Thoracic aorta (tissue), 2 donors: Measurements from ENCODE around the gene LITAFD. TPM values are rescaled to one million over a fixed set of nuclear protein-coding genes. Genes with fewer than 3 reads are reported as not detected.
"Not testable (repeated sequence)": the region's sequence is repeated elsewhere in the genome, so short reads cannot be mapped to it uniquely, and the experiment has no call there.

ENCODE experiments used
- ATAC-seq: fragments of 150-250 bp; one replicate; pipeline ENCODE4 v1.8.0; 2017; ENCODE audit warnings: low read depth; ENCODE audit not compliant: insufficient number of reproducible peaks, low FRiP score
- DNase-seq: peaks from one replicate; pipeline ENCODE4 v3.0.0-alpha.2; 2020; ENCODE audit warnings: low spot score
- H3K27ac ChIP-seq, 2 donors: fragments of 200-600 bp; sonication (generic); 1 replicate in 1 of 2; 2 replicates in 1 of 2; pipeline ENCODE4 v1.5.1; 2016; ENCODE audit warnings: mild to moderate bottlenecking in 2 of 2, moderate library complexity in 2 of 2
- H3K27me3 ChIP-seq: fragments of 200-600 bp; sonication (generic); replicated peaks from 2 replicates; pipeline ENCODE4 v1.6.0; 2016; ENCODE audit warnings: mild to moderate bottlenecking; ENCODE audit not compliant: insufficient read depth
- H3K36me3 ChIP-seq: fragments of 200-600 bp; sonication (generic); one replicate; pipeline ENCODE4 v1.5.1; 2016
- H3K4me1 ChIP-seq, 2 donors: fragments of 200-600 bp; sonication (generic); 1 replicate in 1 of 2; 2 replicates in 1 of 2; pipeline versions ENCODE4 v1.5.1 to v1.6.0; 2016; ENCODE audit warnings: low read depth in 2 of 2, mild to moderate bottlenecking in 1 of 2; ENCODE audit not compliant: control insufficient read depth in 1 of 2
- H3K4me3 ChIP-seq: fragments of 200-600 bp; sonication (generic); 2 replicates; pipeline ENCODE4 v1.5.1; 2016; ENCODE audit warnings: mild to moderate bottlenecking
- H3K9me3 ChIP-seq: fragments of 200-600 bp; sonication (generic); 2 replicates; pipeline ENCODE4 v1.5.1; 2016
- total RNA-seq, 2 donors: library from RNA; depleted of rRNA; stranded (reverse); fragments of >200 nt; gene quantifications; one replicate each; pipeline versions ENCODE4 v1.1.0 to v1.2.3, GENCODE V29; 2016
- TF ChIP-seq, protein P1 (sequence below): fragments of 200-600 bp; sonication (generic); IDR thresholded peaks from one replicate; pipeline ENCODE4 v1.5.1; 2019; ENCODE audit warnings: antibody characterized with exemption

LITAFD gene
- total RNA-seq, 2 donors from 2014 or later, result not detected

DNA sequence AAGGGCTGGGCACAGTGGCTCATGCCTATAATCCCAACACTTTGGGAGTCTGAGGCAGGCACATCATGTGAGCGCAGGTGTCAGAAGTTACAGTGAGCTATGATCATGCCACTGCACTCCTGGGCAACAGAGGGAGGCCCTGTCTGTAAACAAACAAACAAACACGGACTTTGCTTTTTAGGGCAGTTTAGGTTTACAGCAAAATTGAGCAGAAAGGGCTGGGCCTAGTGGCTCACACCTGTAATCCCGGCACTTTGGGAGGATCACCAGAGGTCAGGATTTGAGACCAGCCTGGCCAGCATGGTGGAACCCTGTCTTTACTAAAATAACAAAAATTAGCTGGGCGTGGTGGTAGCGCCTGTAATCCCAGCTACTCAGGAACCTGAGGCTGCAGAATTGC is 10.1 kb upstream of the LITAFD start:
- TF ChIP-seq, protein P1, sequence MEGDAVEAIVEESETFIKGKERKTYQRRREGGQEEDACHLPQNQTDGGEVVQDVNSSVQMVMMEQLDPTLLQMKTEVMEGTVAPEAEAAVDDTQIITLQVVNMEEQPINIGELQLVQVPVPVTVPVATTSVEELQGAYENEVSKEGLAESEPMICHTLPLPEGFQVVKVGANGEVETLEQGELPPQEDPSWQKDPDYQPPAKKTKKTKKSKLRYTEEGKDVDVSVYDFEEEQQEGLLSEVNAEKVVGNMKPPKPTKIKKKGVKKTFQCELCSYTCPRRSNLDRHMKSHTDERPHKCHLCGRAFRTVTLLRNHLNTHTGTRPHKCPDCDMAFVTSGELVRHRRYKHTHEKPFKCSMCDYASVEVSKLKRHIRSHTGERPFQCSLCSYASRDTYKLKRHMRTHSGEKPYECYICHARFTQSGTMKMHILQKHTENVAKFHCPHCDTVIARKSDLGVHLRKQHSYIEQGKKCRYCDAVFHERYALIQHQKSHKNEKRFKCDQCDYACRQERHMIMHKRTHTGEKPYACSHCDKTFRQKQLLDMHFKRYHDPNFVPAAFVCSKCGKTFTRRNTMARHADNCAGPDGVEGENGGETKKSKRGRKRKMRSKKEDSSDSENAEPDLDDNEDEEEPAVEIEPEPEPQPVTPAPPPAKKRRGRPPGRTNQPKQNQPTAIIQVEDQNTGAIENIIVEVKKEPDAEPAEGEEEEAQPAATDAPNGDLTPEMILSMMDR, result no peak
- H3K4me3 ChIP-seq, result no peak overlapping the region
- H3K27ac ChIP-seq, result no peak overlapping the region
- DNase-seq (no peak), ATAC-seq (no peak)
- H3K4me1 ChIP-seq, result peaks cover 12 to 26% of the 10 kb centered on the region in 2 donors
- H3K27me3 ChIP-seq, result no peaks in the 10 kb centered on the region
- H3K36me3 ChIP-seq, result no peaks in the 10 kb centered on the region
- no peaks in the 10 kb centered on the region for H3K9me3 ChIP-seq

DNA sequence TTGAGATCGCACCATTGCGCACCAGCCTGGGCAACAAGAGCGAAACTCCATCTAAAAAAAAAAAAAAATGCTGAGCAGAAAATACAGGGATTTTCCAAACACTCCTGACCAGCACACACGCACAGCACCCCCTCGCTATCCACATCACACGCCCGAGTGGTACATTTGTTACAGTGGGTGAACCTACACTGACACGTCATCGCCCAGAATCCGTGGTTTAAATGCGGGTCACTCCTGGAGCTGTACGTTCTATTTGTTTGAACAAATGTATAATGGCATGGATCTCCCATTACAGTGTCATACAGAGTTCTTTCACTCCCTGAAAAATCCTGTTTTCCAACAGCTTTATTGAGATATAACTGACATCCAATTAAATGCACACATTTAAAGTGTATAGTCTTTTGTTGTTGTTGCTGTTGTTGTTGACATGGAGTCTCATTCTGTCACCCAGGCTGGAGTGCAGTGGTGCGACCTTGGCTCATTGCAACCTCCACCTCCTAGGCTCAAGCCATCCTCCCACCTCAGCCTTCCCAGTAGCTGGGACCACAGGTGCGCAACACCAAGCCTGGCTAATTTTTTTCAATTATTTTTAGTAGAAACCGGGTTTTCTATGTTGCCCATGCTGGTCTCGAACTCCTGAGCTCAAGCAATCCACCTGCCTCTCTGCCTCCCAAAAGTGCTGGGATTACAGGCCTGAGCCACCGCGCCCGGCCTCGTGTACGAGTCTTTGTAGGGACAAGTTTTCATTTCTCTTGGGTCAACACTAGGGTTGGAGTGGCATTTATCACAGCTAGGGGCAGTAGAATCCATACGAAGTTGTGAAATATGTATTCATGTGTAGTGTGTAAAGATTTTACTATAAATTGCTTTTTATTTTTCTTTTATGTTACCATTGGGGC is 8.9 kb upstream of the LITAFD start:
- peaks cover 5 to 20% of the 10 kb centered on the region in 2 donors for H3K4me1 ChIP-seq
- DNase-seq (no peak), ATAC-seq (no peak)
- no peaks in the 10 kb centered on the region for H3K27me3 ChIP-seq
- TF ChIP-seq, protein P1, result no peak
- no peaks in the 10 kb centered on the region for H3K36me3 ChIP-seq
- H3K4me3 ChIP-seq, result no peak overlapping the region
- H3K27ac ChIP-seq, result no peak overlapping the region
- no peaks in the 10 kb centered on the region for H3K9me3 ChIP-seq

DNA sequence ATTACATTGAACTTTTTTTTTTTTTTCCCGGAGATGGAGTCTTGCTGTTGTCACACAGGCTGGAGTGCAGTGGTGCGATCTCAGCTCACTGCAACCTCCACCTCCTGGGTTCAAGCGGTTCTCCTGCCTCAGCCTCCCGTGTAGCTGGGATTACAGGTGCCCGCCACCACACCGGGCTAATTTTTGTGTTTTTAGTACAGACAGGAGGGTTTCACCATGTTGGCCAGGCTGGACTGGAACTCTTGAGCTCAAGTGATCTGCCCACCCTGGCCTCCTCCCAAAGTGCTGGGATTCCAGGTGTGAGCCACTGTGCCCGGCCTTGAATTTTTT is 8.3 kb upstream of the LITAFD start:
- peaks cover 5 to 20% of the 10 kb centered on the region in 2 donors for H3K4me1 ChIP-seq
- H3K9me3 ChIP-seq, DNase-seq, H3K27ac ChIP-seq, ATAC-seq, H3K36me3 ChIP-seq, H3K27me3 ChIP-seq, H3K4me3 ChIP-seq: not testable (repeated sequence)

DNA sequence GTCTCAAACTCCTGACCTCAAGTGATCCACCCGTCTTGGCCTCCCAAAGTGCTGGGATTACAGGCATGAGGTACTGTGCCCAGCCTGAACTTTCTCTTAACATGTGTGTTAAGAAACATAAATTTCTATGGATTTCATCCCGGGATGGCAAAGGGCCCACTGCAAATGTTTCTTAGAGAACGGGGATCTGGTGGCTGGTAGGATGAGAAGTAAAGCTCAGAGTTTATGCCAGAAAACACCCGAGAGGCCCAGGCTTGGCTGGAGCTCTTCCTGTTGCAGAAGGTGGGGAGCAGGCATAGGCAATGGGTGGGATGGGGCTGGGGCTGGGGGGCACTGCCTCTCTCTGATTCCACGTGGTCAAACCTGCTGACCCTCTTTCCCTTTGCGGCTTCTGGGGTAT is 7.8 kb upstream of the LITAFD start:
- H3K36me3 ChIP-seq, result no peaks in the 10 kb centered on the region
- ATAC-seq (no peak), DNase-seq (no peak)
- TF ChIP-seq, protein P1, result no peak
- H3K27ac ChIP-seq, result no peak overlapping the region
- no peaks in the 10 kb centered on the region for H3K9me3 ChIP-seq
- peaks cover 5 to 18% of the 10 kb centered on the region in 2 donors for H3K4me1 ChIP-seq
- no peaks in the 10 kb centered on the region for H3K27me3 ChIP-seq
- H3K4me3 ChIP-seq, result no peak overlapping the region

DNA sequence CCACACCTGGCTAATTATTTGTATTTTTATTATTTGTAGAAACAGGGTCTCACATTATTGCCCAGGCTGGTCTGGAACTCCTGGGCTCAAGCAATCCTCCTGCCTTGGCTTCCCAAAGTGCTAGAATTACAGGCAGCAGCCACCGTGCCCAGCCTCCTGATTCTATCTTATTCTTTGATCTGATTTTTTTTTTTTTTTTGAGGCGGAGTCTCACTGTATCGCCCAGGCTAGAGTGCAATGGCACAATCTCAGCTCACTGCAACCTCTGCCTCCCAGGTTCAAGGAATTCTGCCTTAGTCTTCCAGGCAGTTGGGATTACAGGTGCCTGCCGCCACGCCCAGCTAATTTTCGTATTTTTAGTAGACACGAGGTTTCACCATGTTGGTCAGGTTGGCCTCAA is 6.8 kb upstream of the LITAFD start:
- H3K4me3 ChIP-seq, H3K27ac ChIP-seq, ATAC-seq, DNase-seq, H3K9me3 ChIP-seq, H3K36me3 ChIP-seq, H3K27me3 ChIP-seq: not testable (repeated sequence)
- H3K4me1 ChIP-seq, result peaks cover 5 to 15% of the 10 kb centered on the region in 2 donors

DNA sequence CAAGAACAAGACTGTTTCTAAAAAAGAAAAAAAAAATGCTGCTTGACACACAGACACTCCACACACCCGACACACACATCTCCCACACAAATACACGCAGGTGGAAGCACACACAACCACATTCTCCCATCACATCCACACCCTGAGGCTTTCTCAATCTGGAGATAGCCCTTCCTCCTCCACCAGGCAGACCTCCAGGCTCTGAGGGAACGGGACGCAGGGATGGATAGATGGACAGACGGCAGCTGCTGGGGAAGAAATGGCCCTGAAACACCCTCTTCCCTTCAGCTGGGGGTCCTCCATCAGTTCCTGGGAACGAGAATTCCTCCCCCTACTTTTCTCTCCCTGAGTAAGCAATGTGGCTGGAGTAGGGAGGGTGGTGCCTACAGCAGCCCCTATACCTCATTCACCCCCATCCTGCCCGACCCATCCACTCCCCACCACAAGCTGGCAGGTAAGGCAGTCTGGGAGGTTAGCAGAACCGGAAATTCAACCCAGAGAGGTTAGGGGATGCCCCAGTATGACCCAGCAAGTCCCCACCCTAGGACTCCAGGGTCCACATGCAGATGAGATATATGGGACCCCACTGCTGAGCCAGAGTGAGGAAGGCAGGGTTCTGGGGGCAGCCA is 4.1 kb upstream of the LITAFD start:
- Histone ChIP-seq H3K4me3 (no peak overlapping the region), H3K27ac (no peak overlapping the region), H3K9me3 (no peaks in the 10 kb centered on the region), H3K27me3 (no peaks in the 10 kb centered on the region), H3K36me3 (no peaks in the 10 kb centered on the region), H3K4me1 (peaks cover 0 to 9% of the 10 kb centered on the region in 2 donors)
- TF ChIP-seq, protein P1, result no peak
- DNase-seq (no peak), ATAC-seq (no peak)
